Measurements from ENCODE around the gene NCBP1.

GRCh38 chr9:97696803-97697601 is 63.4 kb downstream of the NCBP1 start, which contains the start of gene XPA:
- no peak for TF ChIP-seq RARB (CRISPR knock-in tag; IDR thresholded peaks at IDR 0.05)
- TF ChIP-seq PATZ1 (CRISPR knock-in tag; IDR thresholded peaks at IDR 0.05; ENCODE audit: borderline replicate concordance), result no peak
- TF ChIP-seq CSDC2 (CRISPR knock-in tag; IDR thresholded peaks at IDR 0.05), result no peak
- no peak for TF ChIP-seq ZNF565 (CRISPR knock-in tag; conservative IDR thresholded peaks at IDR 0.05; ENCODE audit: low read depth)
- TF ChIP-seq ZNF70 (CRISPR knock-in tag; IDR thresholded peaks at IDR 0.05), result no peak
- TF ChIP-seq GLIS3 (CRISPR knock-in tag; IDR thresholded peaks at IDR 0.05), result no peak
- no peak for TF ChIP-seq OSR1 (CRISPR knock-in tag; IDR thresholded peaks at IDR 0.05)
- no peak for TF ChIP-seq ZC3H10 (CRISPR knock-in tag; IDR thresholded peaks at IDR 0.05)
- TF ChIP-seq TOX (CRISPR knock-in tag; IDR thresholded peaks at IDR 0.05; ENCODE audit: borderline replicate concordance), result no peak
- no peak for TF ChIP-seq TSHZ2 (CRISPR knock-in tag; IDR thresholded peaks at IDR 0.05)
- TF ChIP-seq ZFP30 (CRISPR knock-in tag; IDR thresholded peaks at IDR 0.05), result no peak
- TF ChIP-seq CSRNP3 (CRISPR knock-in tag; IDR thresholded peaks at IDR 0.05), result no peak
